Measurements from ENCODE around the gene STEAP1B. TPM values are rescaled to one million over a fixed set of nuclear protein-coding genes. Genes with fewer than 3 reads are reported as not detected.

The STEAP1B gene
- total RNA-seq, 1 donor from 2014 or later: 1.3 TPM

GRCh38 chr7:22386206-22386858 lies 113.7 kb downstream of the STEAP1B start:
- Histone ChIP-seq H3K4me3 (ENCODE audit: insufficient read depth, low read depth, low read length) (no peak overlapping the region), H3K4me1 (ENCODE audit: insufficient read depth, low read length) (no peaks in the 10 kb centered on the region), H2AFZ (ENCODE audit: low read depth, low read length) (no peak overlapping the region), H3K9me3 (ENCODE audit: insufficient read depth, low read depth, low read length) (no peaks in the 10 kb centered on the region), H3K27me3 (ENCODE audit: insufficient read depth, low read length) (no peaks in the 10 kb centered on the region), H3K79me2 (ENCODE audit: insufficient read depth, low read length) (no peaks in the 10 kb centered on the region), H3K4me2 (ENCODE audit: low read length) (no peak overlapping the region), H3K9ac (ENCODE audit: low read length) (no peak overlapping the region), H3K36me3 (ENCODE audit: insufficient read depth, low read length) (no peaks in the 10 kb centered on the region), H3K27ac (ENCODE audit: low read depth, low read length) (no peak overlapping the region), H4K20me1 (ENCODE audit: insufficient read depth, low read length) (no peaks in the 10 kb centered on the region)
- Mint-ChIP-seq H3K4me1 (ENCODE audit: low read depth, unreplicated experiment) (peaks cover 4% of the 10 kb centered on the region), H3K9me3 (ENCODE audit: unreplicated experiment) (no peaks in the 10 kb centered on the region), H3K27ac (ENCODE audit: unreplicated experiment) (no peak overlapping the region), H3K27me3 (ENCODE audit: low read depth, unreplicated experiment) (peaks cover 4% of the 10 kb centered on the region), H3K36me3 (ENCODE audit: low read depth, unreplicated experiment) (no peaks in the 10 kb centered on the region), H3K4me3 (ENCODE audit: unreplicated experiment) (no peak overlapping the region)
- FAIRE-seq (no peak), DNase-seq (ENCODE audit: low read depth) (no peak)
- no peak for TF ChIP-seq EZH2 (IDR thresholded peaks at IDR 0.05; ENCODE audit: insufficient read depth, low read length)
- TF ChIP-seq CTCF (IDR thresholded peaks at IDR 0.05; ENCODE audit: insufficient read depth, low read depth, low read length): no peak

- Histone ChIP-seq H3K9ac (ENCODE audit: low read length) (no peak overlapping the region), H2AFZ (ENCODE audit: low read depth, low read length) (no peak overlapping the region), H3K27ac (ENCODE audit: low read depth, low read length) (no peak overlapping the region), H4K20me1 (ENCODE audit: insufficient read depth, low read length) (no peaks in the 10 kb centered on the region), H3K4me1 (ENCODE audit: insufficient read depth, low read length) (no peaks in the 10 kb centered on the region), H3K27me3 (ENCODE audit: insufficient read depth, low read length) (no peaks in the 10 kb centered on the region), H3K79me2 (ENCODE audit: insufficient read depth, low read length) (no peaks in the 10 kb centered on the region), H3K9me3 (ENCODE audit: insufficient read depth, low read depth, low read length) (no peaks in the 10 kb centered on the region), H3K4me2 (ENCODE audit: low read length) (no peak overlapping the region), H3K4me3 (ENCODE audit: insufficient read depth, low read depth, low read length) (no peak overlapping the region), H3K36me3 (ENCODE audit: insufficient read depth, low read length) (no peaks in the 10 kb centered on the region)
- DNase-seq (ENCODE audit: low read depth) (no peak), FAIRE-seq (no peak)
- TF ChIP-seq CTCF (IDR thresholded peaks at IDR 0.05; ENCODE audit: insufficient read depth, low read depth, low read length): no peak
- no peak for TF ChIP-seq EZH2 (IDR thresholded peaks at IDR 0.05; ENCODE audit: insufficient read depth, low read length)
- Mint-ChIP-seq H3K36me3 (ENCODE audit: low read depth, unreplicated experiment) (no peaks in the 10 kb centered on the region), H3K27ac (ENCODE audit: unreplicated experiment) (no peak overlapping the region), H3K9me3 (ENCODE audit: unreplicated experiment) (no peaks in the 10 kb centered on the region), H3K27me3 (ENCODE audit: low read depth, unreplicated experiment) (peaks cover 9% of the 10 kb centered on the region), H3K4me3 (ENCODE audit: unreplicated experiment) (no peak overlapping the region), H3K4me1 (ENCODE audit: low read depth, unreplicated experiment) (peaks cover 4% of the 10 kb centered on the region)
Observed at GRCh38 chr7:22385326-22385725, 114.7 kb downstream of the STEAP1B start.

- Histone ChIP-seq H3K27ac (ENCODE audit: low read depth, low read length) (no peak overlapping the region), H3K27me3 (ENCODE audit: insufficient read depth, low read length) (peaks cover 2% of the 10 kb centered on the region), H3K36me3 (ENCODE audit: insufficient read depth, low read length) (no peaks in the 10 kb centered on the region), H3K4me1 (ENCODE audit: insufficient read depth, low read length) (no peaks in the 10 kb centered on the region), H3K9me3 (ENCODE audit: insufficient read depth, low read depth, low read length) (no peaks in the 10 kb centered on the region), H3K4me2 (ENCODE audit: low read length) (no peak overlapping the region), H3K79me2 (ENCODE audit: insufficient read depth, low read length) (no peaks in the 10 kb centered on the region), H4K20me1 (ENCODE audit: insufficient read depth, low read length) (no peaks in the 10 kb centered on the region), H3K4me3 (ENCODE audit: insufficient read depth, low read depth, low read length) (no peak overlapping the region), H3K9ac (ENCODE audit: low read length) (no peak overlapping the region), H2AFZ (ENCODE audit: low read depth, low read length) (no peak overlapping the region)
- Mint-ChIP-seq H3K36me3 (ENCODE audit: low read depth, unreplicated experiment) (no peaks in the 10 kb centered on the region), H3K27ac (ENCODE audit: unreplicated experiment) (no peak overlapping the region), H3K4me1 (ENCODE audit: low read depth, unreplicated experiment) (peaks cover 4% of the 10 kb centered on the region), H3K4me3 (ENCODE audit: unreplicated experiment) (no peak overlapping the region), H3K9me3 (ENCODE audit: unreplicated experiment) (no peaks in the 10 kb centered on the region), H3K27me3 (ENCODE audit: low read depth, unreplicated experiment) (peaks cover 20% of the 10 kb centered on the region)
- FAIRE-seq (no peak), DNase-seq (ENCODE audit: low read depth) (no peak)
- TF ChIP-seq CTCF (IDR thresholded peaks at IDR 0.05; ENCODE audit: insufficient read depth, low read depth, low read length): no peak
- TF ChIP-seq EZH2 (IDR thresholded peaks at IDR 0.05; ENCODE audit: insufficient read depth, low read length): no peak
Observed at GRCh38 chr7:22380333-22380732, 119.7 kb downstream of the STEAP1B start.

All from astrocyte (in vitro differentiated cells and primary cell).